Measurements from ENCODE around the gene NDUFS2.

- TF ChIP-seq EZH2 (IDR thresholded peaks at IDR 0.05; ENCODE audit: borderline replicate concordance) (no peak), CTCF (IDR thresholded peaks at IDR 0.05; ENCODE audit: poor library complexity) (no peak)
Measured at GRCh38 chr1:161190962-161191521, 11.1 kb upstream of the NDUFS2 start.
